H1 (cell line): ENCODE results near the gene ENAH. TPM values are rescaled to one million over a fixed set of nuclear protein-coding genes. Genes with fewer than 3 reads are reported as not detected.

Experiments used
- CTCF ChIA-PET: fragments of 300-600 bp; sonication (Branson Sonifier 250); formaldehyde crosslinking; loops from one replicate; lab custom pipeline; 2021; ENCODE audit not compliant: partially characterized antibody; lab: Charles Lee
- POLR2A ChIA-PET: fragments of 300-600 bp; sonication (Branson Sonifier 250); formaldehyde crosslinking; loops from one replicate; lab custom pipeline; 2021; ENCODE audit warnings: inconsistent platforms; ENCODE audit not compliant: partially characterized antibody; lab: Charles Lee
- DNase-seq, 2 experiments: peaks; one replicate each; pipeline versions ENCODE4 v3.0.0 to v3.0.0-alpha.2; 2010 to 2022; ENCODE audit warnings: low spot score in 2 of 2, low read depth in 1 of 2, mixed read lengths in 1 of 2
- FAIRE-seq: peaks from 2 replicates; lab custom pipeline; 2011; peaks lifted over from hg19 to GRCh38; lab: Jason Lieb, UNC
- H2AFZ ChIP-seq: 2 replicates; pipeline ENCODE4 v1.8.1; 2012; ENCODE audit warnings: low read length, inconsistent platforms
- H2AK5ac ChIP-seq: 2 replicates; pipeline ENCODE4 v1.6.1; 2013; ENCODE audit warnings: low read depth, low read length
- H2BK120ac ChIP-seq: replicated peaks from 2 replicates; pipeline ENCODE3; 2013; ENCODE audit warnings: low read depth, low read length, inconsistent platforms
- H2BK12ac ChIP-seq: 2 replicates; pipeline ENCODE4 v1.6.1; 2013; ENCODE audit warnings: low read depth, low read length
- H2BK15ac ChIP-seq: 2 replicates; pipeline ENCODE4 v1.6.1; 2013; ENCODE audit warnings: low read length
- H2BK20ac ChIP-seq: 2 replicates; pipeline ENCODE4 v1.6.1; 2013; ENCODE audit warnings: low read length
- H2BK5ac ChIP-seq: 2 replicates; pipeline ENCODE4 v1.6.1; 2013; ENCODE audit warnings: low read depth, low read length
- H3K14ac ChIP-seq: 2 replicates; pipeline ENCODE4 v1.6.1; 2013; ENCODE audit warnings: inconsistent platforms; ENCODE audit not compliant: insufficient read length
- H3K18ac ChIP-seq: 2 replicates; pipeline ENCODE4 v1.6.1; 2013; ENCODE audit warnings: low read length; ENCODE audit errors: extremely low read depth
- H3K23ac ChIP-seq: 2 replicates; pipeline ENCODE4 v1.6.1; 2013; ENCODE audit warnings: inconsistent platforms; ENCODE audit not compliant: insufficient read length
- H3K23me2 ChIP-seq: 2 replicates; pipeline ENCODE4 v1.6.1; 2013; ENCODE audit warnings: low read depth, low read length
- H3K27ac ChIP-seq: 2 replicates; pipeline ENCODE4 v1.6.1; 2011; ENCODE audit warnings: low read depth, low read length, inconsistent platforms
- H3K27me3 ChIP-seq, 4 experiments: replicated peaks in 1 of 4; 1 replicate in 1 of 4; 2 replicates in 3 of 4; pipeline versions ENCODE4 v1.6.1 to v1.8.1; 2011 to 2013; ENCODE audit warnings: low read length in 3 of 4, mild to moderate bottlenecking in 3 of 4, inconsistent platforms in 2 of 4, mixed read lengths in 2 of 4, moderate library complexity in 1 of 4; ENCODE audit not compliant: control insufficient read depth in 3 of 4, insufficient read depth in 3 of 4; ENCODE audit errors: extremely low read depth in 1 of 4
- H3K36me3 ChIP-seq, 4 experiments: 2 replicates each; pipeline versions ENCODE4 v1.6.1 to v1.8.1; 2011 to 2013; ENCODE audit warnings: mild to moderate bottlenecking in 4 of 4, low read length in 3 of 4, moderate library complexity in 2 of 4, control low read depth in 1 of 4, inconsistent platforms in 1 of 4; ENCODE audit not compliant: insufficient read depth in 4 of 4, control insufficient read depth in 2 of 4
- H3K4ac ChIP-seq: replicated peaks from 2 replicates; pipeline ENCODE3; 2013; ENCODE audit warnings: low read length, low read depth, mixed read lengths, inconsistent platforms; ENCODE audit not compliant: insufficient read length
- H3K4me1 ChIP-seq, 4 experiments: replicated peaks in 1 of 4; 1 replicate in 1 of 4; 2 replicates in 3 of 4; pipeline versions ENCODE4 v1.6.1 to v1.8.1; 2011 to 2013; ENCODE audit warnings: low read length in 3 of 4, inconsistent platforms in 2 of 4, mixed read lengths in 1 of 4; ENCODE audit not compliant: insufficient read depth in 4 of 4, control insufficient read depth in 3 of 4
- H3K4me2 ChIP-seq, 2 experiments: 2 replicates each; pipeline versions ENCODE4 v1.6.1 to v1.8.1; 2011 to 2013; ENCODE audit warnings: low read depth in 2 of 2, low read length in 2 of 2, control low read depth in 1 of 2, inconsistent platforms in 1 of 2, mild to moderate bottlenecking in 1 of 2; ENCODE audit not compliant: insufficient read depth in 1 of 2
- H3K4me3 ChIP-seq, 4 experiments: fragments of 200-600, 300-600 bp in 1 of 4; sonication (generic), shearing (Covaris generic), sonication (Bioruptor Twin) in 1 of 4; 2 replicates each; pipeline versions ENCODE4 v1.5.1 to v1.8.1; 2011 to 2016; ENCODE audit warnings: low read length in 4 of 4, low read depth in 3 of 4, control low read depth in 2 of 4, inconsistent platforms in 2 of 4, mild to moderate bottlenecking in 2 of 4, mixed read lengths in 1 of 4, moderate library complexity in 1 of 4; ENCODE audit not compliant: insufficient read depth in 2 of 4; ENCODE audit errors: extremely low read depth in 1 of 4
- H3K56ac ChIP-seq: replicated peaks from 2 replicates; pipeline ENCODE3; 2013; ENCODE audit warnings: low read depth, mild to moderate bottlenecking, mixed read lengths, low read length, inconsistent platforms; ENCODE audit not compliant: insufficient read length
- H3K79me1 ChIP-seq: 2 replicates; pipeline ENCODE4 v1.6.1; 2013; ENCODE audit warnings: low read depth, low read length, control low read depth
- H3K79me2 ChIP-seq, 2 experiments: 2 replicates each; pipeline versions ENCODE4 v1.6.1 to v1.8.1; 2012 to 2013; ENCODE audit warnings: low read length in 2 of 2, mild to moderate bottlenecking in 2 of 2, inconsistent platforms in 1 of 2; ENCODE audit not compliant: insufficient read depth in 2 of 2, control insufficient read depth in 1 of 2
- H3K9ac ChIP-seq, 4 experiments: replicated peaks in 1 of 4; 1 replicate in 1 of 4; 2 replicates in 3 of 4; pipeline versions ENCODE4 v1.6.1 to v1.8.1; 2011 to 2013; ENCODE audit warnings: low read depth in 3 of 4, low read length in 3 of 4, control low read depth in 2 of 4, mild to moderate bottlenecking in 2 of 4, moderate library complexity in 2 of 4, inconsistent platforms in 1 of 4; ENCODE audit errors: extremely low read depth in 1 of 4
- H3K9me3 ChIP-seq, 2 experiments: 2 replicates each; pipeline versions ENCODE4 v1.6.1 to v1.8.1; 2012 to 2013; ENCODE audit warnings: mild to moderate bottlenecking in 2 of 2, moderate library complexity in 2 of 2, control low read depth in 1 of 2, inconsistent platforms in 1 of 2, low read depth in 1 of 2, low read length in 1 of 2, mixed read lengths in 1 of 2; ENCODE audit not compliant: insufficient read depth in 2 of 2
- H4K20me1 ChIP-seq, 2 experiments: replicated peaks in 1 of 2; 2 replicates each; pipeline versions ENCODE3 to v1.8.1; 2011 to 2013; ENCODE audit warnings: inconsistent platforms in 2 of 2, low read length in 2 of 2, mild to moderate bottlenecking in 1 of 2; ENCODE audit not compliant: insufficient read depth in 2 of 2, control insufficient read depth in 1 of 2
- H4K5ac ChIP-seq: 2 replicates; pipeline ENCODE4 v1.6.1; 2013; ENCODE audit warnings: low read length, low read depth, mixed read lengths, inconsistent platforms; ENCODE audit not compliant: insufficient read length
- H4K8ac ChIP-seq: 2 replicates; pipeline ENCODE4 v1.8.0; 2013; ENCODE audit warnings: mild to moderate bottlenecking, moderate library complexity, low read length, inconsistent platforms; ENCODE audit not compliant: insufficient read depth; ENCODE audit errors: extremely low read depth
- H4K91ac ChIP-seq: replicated peaks from 2 replicates; pipeline ENCODE3; 2013; ENCODE audit warnings: low read length, mixed read lengths, inconsistent platforms; ENCODE audit not compliant: insufficient read length
- EZH2 ChIP-seq: fragments of 200-600 bp; sonication (generic); IDR thresholded peaks from 2 replicates; pipeline ENCODE4 v1.7.1; 2012; ENCODE audit warnings: low read depth, mild to moderate bottlenecking, moderate library complexity, low read length, inconsistent platforms; ENCODE audit not compliant: severe bottlenecking
- POU5F1 ChIP-seq: IDR thresholded peaks from 2 replicates; pipeline ENCODE4 v1.6.1; 2011; ENCODE audit warnings: low read depth, mild to moderate bottlenecking, low read length, moderate library complexity
- RFX5 ChIP-seq: IDR thresholded peaks from 2 replicates; pipeline ENCODE4 v1.6.1; 2011; ENCODE audit warnings: low read depth, low read length, improper control_type of control experiment, borderline replicate concordance
- WGBS, 2 experiments: shearing (Covaris generic) in 1 of 2; methylation state at CpG; one replicate each; pipeline versions ENCODE4 v1.1.6 to v1.1.7; 2013 to 2015; ENCODE audit warnings: low lambda C conversion rate in 2 of 2, mixed read lengths in 2 of 2, inconsistent platforms in 1 of 2, low coverage in 1 of 2, missing lambda C conversion rate in 1 of 2; ENCODE audit not compliant: insufficient replicate concordance in 2 of 2, insufficient coverage in 1 of 2, insufficient read length in 1 of 2; ENCODE audit errors: extremely low coverage in 1 of 2, missing lambda C conversion rate in 1 of 2; 5-methylcytosine and 5-hydroxymethylcytosine counted together
- polyA plus RNA-seq, 7 experiments: library from polyadenylated mRNA; depleted of rRNA in 3 of 7; stranded (reverse) in 5 of 7; unstranded in 2 of 7; fragments of >200 nt in 5 of 7; fragments of 200-250 nt in 2 of 7; gene quantifications; 1 replicate in 5 of 7; 2 replicates in 1 of 7; 4 replicates in 1 of 7; pipeline versions ENCODE4 v1.2.1 to v1.2.3, GENCODE V29; 2011 to 2013; ENCODE audit warnings: missing spikeins in 2 of 7, mixed read lengths in 2 of 7
- total RNA-seq: library from RNA; stranded (reverse); fragmentation: NEBNext Ultra II Directional; extraction: Animal tissue kit (Norgen Biotek cat#: 25700); gene quantifications from 2 replicates; pipeline ENCODE4 v1.2.1, GENCODE V29; 2021

ENAH gene
- total and polyA plus RNA-seq, 2 of the 8 experiments (the other 6 are each of a cell fraction or from before 2014, with no cell fraction given) = 39.1 to 335 TPM

DNA sequence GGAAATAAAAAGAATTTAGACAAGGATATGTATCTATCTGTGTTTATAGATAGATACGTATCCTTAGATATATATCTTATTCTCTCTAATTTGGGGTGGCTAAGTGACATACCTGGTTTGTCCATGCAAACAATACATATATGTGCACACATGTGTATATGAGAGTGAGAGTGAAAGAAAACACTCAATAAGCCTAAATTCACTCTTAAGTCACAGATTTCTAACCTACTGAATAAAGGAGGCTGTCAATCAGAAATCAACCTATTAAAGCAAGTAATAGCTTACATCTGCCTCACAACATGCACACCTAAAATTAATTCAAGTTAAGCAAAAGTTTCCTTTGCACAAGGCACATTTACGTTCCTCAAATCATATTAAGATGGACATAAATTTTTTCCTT lies 118.2 kb downstream of the ENAH start:
- H4K8ac ChIP-seq = no peak overlapping the region
- H2BK12ac ChIP-seq = no peak overlapping the region
- no peak overlapping the region for H2BK20ac ChIP-seq
- CTCF ChIA-PET = interaction anchor here (1.2 to 1.9 kb wide), 4 partner anchors 11 to 234 kb away, joined by 3 to 8 read pairs (median 4); no protein-coding TSS in a partner anchor
- no peak overlapping the region for H3K4me3 ChIP-seq
- no peak overlapping the region for H3K4me2 ChIP-seq
- H3K4ac ChIP-seq = no peak overlapping the region
- no peaks in the 10 kb centered on the region for H3K27me3 ChIP-seq
- no peaks in the 10 kb centered on the region; the same call in 1 of the 2 replicates for H3K79me1 ChIP-seq
- no peak overlapping the region for H4K5ac ChIP-seq
- DNase-seq (no peak), FAIRE-seq (no peak)
- POLR2A ChIA-PET = interaction anchor here (1.0 to 2.3 kb wide), 3 partner anchors 10 to 118 kb away, joined by 3 to 8 read pairs (median 5); partner anchors contain the start of gene ENAH
- no peak overlapping the region for H3K27ac ChIP-seq
- no peak overlapping the region for H2BK5ac ChIP-seq
- H3K9ac ChIP-seq = no peak overlapping the region
- peaks cover 0 to 10% (median under 1%) of the 10 kb centered on the region in 4 experiments; a peak in 2 of 8 replicates for H3K36me3 ChIP-seq
- no peaks in the 10 kb centered on the region for H3K23me2 ChIP-seq
- no peak overlapping the region for H3K23ac ChIP-seq
- no peak overlapping the region for H2AFZ ChIP-seq
- no peak overlapping the region for H2BK120ac ChIP-seq
- H2BK15ac ChIP-seq = no peak overlapping the region
- no peak overlapping the region for H4K91ac ChIP-seq
- no peak overlapping the region for H3K18ac ChIP-seq
- WGBS, 2 experiments = 84% methylated on average over 2 of the region's 2 CpGs; no CpG with 5 or more reads in 1 of the 2 experiments
- peaks cover 8 to 15% of the 10 kb centered on the region in 2 experiments for H4K20me1 ChIP-seq
- no peak for TF ChIP-seq RFX5
- TF ChIP-seq EZH2 = no peak
- TF ChIP-seq POU5F1 = no peak
- TF ChIP-seq, all 59 proteins: peak for 0
- Histone ChIP-seq H3K79me2 (peaks cover 0 to 100% of the 10 kb centered on the region in 2 experiments; a peak in 3 of 4 replicates), H2AK5ac (no peak overlapping the region), H3K4me1 (peaks cover 2 to 17% (median 7%) of the 10 kb centered on the region in 4 experiments; a peak in 5 of 7 replicates), H3K9me3 (no peaks in the 10 kb centered on the region), H3K56ac (no peak overlapping the region), H3K14ac (no peak overlapping the region)
